Colonic mucosa (tissue), 4 donors: ENCODE data around the gene UBE2H. TPM values are rescaled to one million over a fixed set of nuclear protein-coding genes. Genes with fewer than 3 reads are reported as not detected.

Experiments
- DNase-seq: peaks from one replicate; pipeline ENCODE4 v3.0.0-alpha.2; 2020
- H3K27ac ChIP-seq: fragments of 200-600 bp; one replicate; pipeline ENCODE4 v1.8.0; 2021
- H3K27me3 ChIP-seq: fragments of 200-600 bp; one replicate; pipeline ENCODE4 v1.8.0; 2021
- H3K36me3 ChIP-seq: fragments of 200-600 bp; one replicate; pipeline ENCODE4 v1.8.0; 2021
- H3K4me1 ChIP-seq: fragments of 200-600 bp; one replicate; pipeline ENCODE4 v1.8.0; 2021; ENCODE audit warnings: mild to moderate bottlenecking
- H3K4me3 ChIP-seq: fragments of 200-600 bp; one replicate; pipeline ENCODE4 v1.8.0; 2021
- H3K9ac ChIP-seq, 2 donors: one replicate each; pipeline ENCODE4 v1.7.0; 2013; ENCODE audit warnings: control low read depth in 2 of 2, low read depth in 2 of 2, low read length in 2 of 2
- H3K9me3 ChIP-seq: fragments of 200-600 bp; one replicate; pipeline ENCODE4 v1.8.0; 2021
- CTCF ChIP-seq: fragments of 200-600 bp; IDR thresholded peaks from one replicate; pipeline ENCODE4 v1.8.0; 2022; ENCODE audit warnings: antibody characterized with exemption, mild to moderate bottlenecking
- intact Hi-C: fragments of 100-400 bp; cut with DNase I; formaldehyde crosslinking; loops from one replicate; pipeline ENCODE4 v1.14.1; 2022
- total RNA-seq, 2 donors: library from RNA; stranded (reverse); fragmentation: NEBNext Ultra II Directional in 1 of 2; extraction: Animal tissue kit (Norgen Biotek cat#: 25700) in 1 of 2; gene quantifications; one replicate each; pipeline ENCODE4 v1.2.1, GENCODE V29; 2021
- donor health status: healthy.
- donor health status: DM: no; HTN: no; CAD: no.
- donor health status: DM: no; HTN: no; CAD: no.

Gene UBE2H
- total RNA-seq, 2 donors from 2014 or later: 38.4 to 65.8 TPM

- DNase-seq: no peak
- no peaks in the 10 kb centered on the region for H3K36me3 ChIP-seq
- H3K9me3 ChIP-seq: no peaks in the 10 kb centered on the region
- no peak overlapping the region for H3K9ac ChIP-seq
- no peaks in the 10 kb centered on the region for H3K27me3 ChIP-seq
- H3K4me1 ChIP-seq: no peaks in the 10 kb centered on the region
- intact Hi-C loops: no loop called here
- TF ChIP-seq CTCF: no peak
- H3K4me3 ChIP-seq: no peak overlapping the region
- H3K27ac ChIP-seq: no peak overlapping the region
These were observed 63.5 kb downstream of the UBE2H start for GRCh38 chr7:129889133-129889844.

- Histone ChIP-seq H3K4me1 (no peaks in the 10 kb centered on the region), H3K9ac (no peak overlapping the region), H3K36me3 (no peaks in the 10 kb centered on the region), H3K27me3 (no peaks in the 10 kb centered on the region), H3K9me3 (no peaks in the 10 kb centered on the region), H3K4me3 (no peak overlapping the region), H3K27ac (no peak overlapping the region)
- DNase-seq: no peak
- intact Hi-C loops: no loop called here
- no peak for TF ChIP-seq CTCF
These were observed 64.9 kb downstream of the UBE2H start for GRCh38 chr7:129887865-129888264.

GRCh38 chr7:129886818-129887186, 66.0 kb downstream of the UBE2H start:
- H3K4me3 ChIP-seq: no peak overlapping the region
- H3K27ac ChIP-seq: no peak overlapping the region
- no peak for TF ChIP-seq CTCF
- no peak overlapping the region for H3K9ac ChIP-seq
- no peaks in the 10 kb centered on the region for H3K27me3 ChIP-seq
- no peak for DNase-seq
- intact Hi-C loops: no loop called here
- no peaks in the 10 kb centered on the region for H3K9me3 ChIP-seq
- no peaks in the 10 kb centered on the region for H3K36me3 ChIP-seq
- H3K4me1 ChIP-seq: no peaks in the 10 kb centered on the region

GRCh38 chr7:129886167-129886817, 66.5 kb downstream of the UBE2H start:
- H3K9me3 ChIP-seq: no peaks in the 10 kb centered on the region
- intact Hi-C loops: no loop called here
- no peaks in the 10 kb centered on the region for H3K4me1 ChIP-seq
- H3K27me3 ChIP-seq: no peaks in the 10 kb centered on the region
- H3K36me3 ChIP-seq: no peaks in the 10 kb centered on the region
- H3K27ac ChIP-seq: no peak overlapping the region
- H3K9ac ChIP-seq: no peak overlapping the region
- H3K4me3 ChIP-seq: no peak overlapping the region
- TF ChIP-seq CTCF: no peak
- no peak for DNase-seq

- TF ChIP-seq CTCF: no peak
- H3K36me3 ChIP-seq: no peaks in the 10 kb centered on the region
- no peaks in the 10 kb centered on the region for H3K9me3 ChIP-seq
- intact Hi-C loops: no loop called here
- no peak overlapping the region for H3K9ac ChIP-seq
- no peak overlapping the region for H3K27ac ChIP-seq
- no peaks in the 10 kb centered on the region for H3K27me3 ChIP-seq
- no peaks in the 10 kb centered on the region for H3K4me1 ChIP-seq
- no peak for DNase-seq
- no peak overlapping the region for H3K4me3 ChIP-seq
These were observed 68.3 kb downstream of the UBE2H start for GRCh38 chr7:129884495-129884894.
